ENCODE results near the gene TAGLN2. TPM values are rescaled to one million over a fixed set of nuclear protein-coding genes. Genes with fewer than 3 reads are reported as not detected.
A peak's percentile ranks its signal among the peaks of the same experiment; 100 is the strongest.

Gene TAGLN2
- total and polyA plus RNA-seq, 9 of the 15 experiments (the other 6 are each of a cell fraction or from before 2014, with no cell fraction given), result 192 to 683 (median 455) TPM

- Histone ChIP-seq H3K9me1 (ENCODE audit: control insufficient read depth, insufficient read depth, low read length) (no peaks in the 10 kb centered on the region), H3K79me2 (ENCODE audit: control insufficient read depth, insufficient read depth, low read length) (no peaks in the 10 kb centered on the region), H3K9me3 (replicated peaks; ENCODE audit: control insufficient read depth, insufficient read depth, low read depth, low read length) (no peaks in the 10 kb centered on the region), H4K20me1 (replicated peaks; ENCODE audit: control insufficient read depth, insufficient read depth, low read length) (no peaks in the 10 kb centered on the region), H2AFZ (ENCODE audit: low read depth, low read length) (peak overlapping the region; percentile 26; the same call in 1 of the 2 replicates), H3K9ac (ENCODE audit: insufficient read depth in 1 of 2, low read depth in 2 of 2, low read length in 2 of 2) (peak overlapping the region in 1 of 2 experiments; percentile 49; a peak in 1 of 4 replicates), H3K27me3 (ENCODE audit: control insufficient read depth in 2 of 2, insufficient read depth in 2 of 2, low read length in 2 of 2) (no peaks in the 10 kb centered on the region), H3K4me2 (ENCODE audit: insufficient read depth, low read length) (no peak overlapping the region), H3K4me3 (no peak overlapping the region), H3K4me1 (replicated peaks in 1 of 2; ENCODE audit: control insufficient read depth in 2 of 2, insufficient read depth in 2 of 2, low read length in 2 of 2) (peaks cover 16 to 45% of the 10 kb centered on the region in 2 experiments), H3K36me3 (ENCODE audit: control insufficient read depth, insufficient read depth, low read length) (no peaks in the 10 kb centered on the region), H3K27ac (ENCODE audit: extremely low read depth, low read depth, low read length) (no peak overlapping the region)
- DNase-seq (ENCODE audit: extremely low read depth in 1 of 4, low spot score in 3 of 4) (no peak), FAIRE-seq (peak; percentile 56), ATAC-seq (no peak)
- BruUV-seq (replicated peaks), result no TSS peak
- ChIA-PET POLR2A (interaction anchor here (0.8 kb wide), 1 partner anchor 14 kb away, joined by 3 read pairs; no protein-coding TSS in a partner anchor), CTCF (ENCODE audit: low intra/inter-chr PET ratio) (no interaction called here)
- intact Hi-C loops (cut with micrococcal nuclease) (no loop called here), in situ Hi-C loops (cut with MboI) (no loop called here)
- WGBS (ENCODE audit: insufficient coverage, low coverage, missing lambda C conversion rate), result 39% methylated on average over 9 of the region's 9 CpGs
- TF ChIP-seq POLR2AphosphoS5 (IDR thresholded peaks at IDR 0.05; ENCODE audit: control insufficient read depth, insufficient read depth, low read depth, low read length) (no peak), SIN3B (IDR thresholded peaks at IDR 0.05; ENCODE audit: low read depth) (no peak), ESRRB (CRISPR knock-in tag; IDR thresholded peaks at IDR 0.05; ENCODE audit: borderline replicate concordance) (no peak), MYNN (IDR thresholded peaks at IDR 0.05) (no peak), MYNN (CRISPR knock-in tag; IDR thresholded peaks at IDR 0.05) (no peak), ZC3H11A (IDR thresholded peaks at IDR 0.05; ENCODE audit: low read depth, low read length) (no peak), ATF7 (IDR thresholded peaks at IDR 0.05) (no peak), RBM25 (IDR thresholded peaks at IDR 0.05; ENCODE audit: low read depth, low read length, severe bottlenecking) (peak; percentile 54), XRCC3 (IDR thresholded peaks at IDR 0.05) (no peak), C11orf30 (IDR thresholded peaks at IDR 0.05; ENCODE audit: low read depth) (peak; percentile 32; the same call in 1 of the 2 replicates), CBFA2T2 (conservative IDR thresholded peaks at IDR 0.05) (no peak), ZNF280A (IDR thresholded peaks at IDR 0.05; ENCODE audit: low read depth, partially characterized antibody) (no peak), THRB (CRISPR knock-in tag; conservative IDR thresholded peaks at IDR 0.05) (no peak), ZFP36 (IDR thresholded peaks at IDR 0.05; ENCODE audit: low read depth, low read length, partially characterized antibody) (no peak), ZNF408 (CRISPR knock-in tag; IDR thresholded peaks at IDR 0.05; ENCODE audit: low read depth) (no peak), ZNF644 (tag; IDR thresholded peaks at IDR 0.05; ENCODE audit: low read depth) (no peak), ZNF551 (CRISPR knock-in tag; IDR thresholded peaks at IDR 0.05) (no peak), PTTG1 (tag; IDR thresholded peaks at IDR 0.05; ENCODE audit: low read depth) (no peak), SNRNP70 (optimal IDR thresholded peaks at IDR 0.05; ENCODE audit: low read depth, low read length) (no peak), BCOR (IDR thresholded peaks at IDR 0.05) (peak; percentile 79), ZEB2 (IDR thresholded peaks at IDR 0.05) (no peak)
These were observed 17.0 kb downstream of the TAGLN2 start for GRCh38 chr1:159908031-159908940.
